BJ (cell line): ENCODE data around the gene DMBT1. TPM values are rescaled to one million over a fixed set of nuclear protein-coding genes. Genes with fewer than 3 reads are reported as not detected.

ENCODE experiments used
- CTCF ChIA-PET: fragments of 350-600 bp; formaldehyde crosslinking; extraction: SDS; loops from one replicate; lab custom pipeline; 2021; ENCODE audit warnings: antibody characterized with exemption, inconsistent platforms; lab: Yijun Ruan, JAX
- POLR2A ChIA-PET: fragments of 300-600 bp; sonication (Branson Sonifier 250); formaldehyde crosslinking; extraction: SDS; loops from one replicate; lab custom pipeline; 2021; ENCODE audit warnings: antibody characterized with exemption; lab: Charles Lee
- DNase-seq: peaks from one replicate; pipeline ENCODE4 v3.0.0-alpha.2; 2011; ENCODE audit warnings: low read depth
- H3K27me3 ChIP-seq: 2 replicates; pipeline ENCODE4 v1.6.0; 2011; ENCODE audit warnings: low read length; ENCODE audit not compliant: control insufficient read depth, insufficient read depth
- H3K36me3 ChIP-seq: 2 replicates; pipeline ENCODE4 v1.5.1; 2011; ENCODE audit warnings: low read length; ENCODE audit not compliant: control insufficient read depth, insufficient read depth
- H3K4me3 ChIP-seq: 2 replicates; pipeline ENCODE4 v1.5.1; 2011; ENCODE audit warnings: low read depth, mild to moderate bottlenecking, control low read depth, low read length
- CTCF ChIP-seq: IDR thresholded peaks from 2 replicates; pipeline ENCODE4 v1.5.1; 2011; ENCODE audit warnings: low read depth, mild to moderate bottlenecking, control low read depth, inconsistent platforms, low read length, moderate library complexity; ENCODE audit not compliant: insufficient read depth
- polyA minus RNA-seq: library from RNA; depleted of rRNA, polyadenylated mRNA; stranded (reverse); fragments of >200 nt; gene quantifications from 2 replicates; pipeline ENCODE4 v1.2.3, GENCODE V29; 2011; rRNA and poly(A)+ RNA removed
- polyA plus RNA-seq: library from polyadenylated mRNA; depleted of rRNA; stranded (reverse); fragments of >200 nt; gene quantifications from 2 replicates; pipeline ENCODE4 v1.2.3, GENCODE V29; 2011; rRNA removed

The DMBT1 gene
- 0.01 TPM in 1 of 2 replicates, not detected in the other for polyA plus RNA-seq
- not detected in 2 replicates for polyA minus RNA-seq

GRCh38 chr10:122560279-122560804, at the start of gene DMBT1:
TSS of gene DMBT1 (plus strand) at chr10:122560754. CDS start at chr10:122560771, 17 bp downstream.
- CTCF ChIA-PET, result interaction anchor here (1.0 to 1.3 kb wide), 3 partner anchors 12 to 218 kb away, joined by 3 read pairs; partner anchors contain the start of gene PLEKHA1

GRCh38 chr10:122513053-122513452, 47.5 kb upstream of the DMBT1 start:
- POLR2A ChIA-PET, result no interaction called here

More at GRCh38 chr10:122560279-122560804, at the start of gene DMBT1:
- peaks cover 7% of the 10 kb centered on the region; the same call in 1 of the 2 replicates for H3K27me3 ChIP-seq
- H3K4me3 ChIP-seq, result no peak within 1 kb of the TSS
- no peaks in the 10 kb centered on the region for H3K36me3 ChIP-seq
- TF ChIP-seq CTCF, result no peak
- no peak for DNase-seq
- POLR2A ChIA-PET, result no interaction called here

GRCh38 chr10:122514045-122514840, 46.3 kb upstream of the DMBT1 start:
- DNase-seq, result no peak
- TF ChIP-seq CTCF, result no peak
- CTCF ChIA-PET, result interaction anchor here (0.7 to 1.8 kb wide), 2 partner anchors 45 to 51 kb away, joined by 3 to 6 read pairs; no protein-coding TSS in a partner anchor
- POLR2A ChIA-PET, result no interaction called here
- Histone ChIP-seq H3K36me3 (peaks cover 4% of the 10 kb centered on the region), H3K4me3 (no peak overlapping the region), H3K27me3 (no peaks in the 10 kb centered on the region)

More at GRCh38 chr10:122513053-122513452, 47.5 kb upstream of the DMBT1 start:
- TF ChIP-seq CTCF, result no peak
- DNase-seq, result no peak
- CTCF ChIA-PET, result no interaction called here
- Histone ChIP-seq H3K27me3 (no peaks in the 10 kb centered on the region), H3K36me3 (peaks cover 4% of the 10 kb centered on the region), H3K4me3 (no peak overlapping the region)

GRCh38 chr10:122515022-122515424, 45.5 kb upstream of the DMBT1 start:
- no peaks in the 10 kb centered on the region for H3K27me3 ChIP-seq
- DNase-seq, result no peak
- H3K4me3 ChIP-seq, result no peak overlapping the region
- peaks cover 4% of the 10 kb centered on the region for H3K36me3 ChIP-seq
- TF ChIP-seq CTCF, result no peak
- ChIA-PET CTCF (interaction anchor here (0.7 to 1.8 kb wide), 2 partner anchors 44 to 50 kb away, joined by 3 to 6 read pairs; no protein-coding TSS in a partner anchor), POLR2A (no interaction called here)
